HG03095 (cell line): Measurements from ENCODE around the gene INSYN2B.
A peak's percentile ranks its signal among the peaks of the same experiment; 100 is the strongest.

Experiments used
- ATAC-seq: cut with Tn5 transposase; IDR thresholded peaks from one replicate; pipeline ENCODE4 v1.9.1; 2021; ENCODE audit warnings: moderate library complexity; ENCODE audit not compliant: unreplicated experiment

The INSYN2B gene

GRCh38 chr5:169980418-169981053 is at the start of gene INSYN2B:
Gene INSYN2B, minus strand, starts transcription at chr5:169980495. Its CDS starts 96,597 bp downstream, at chr5:169883898.
- ATAC-seq, result peak; percentile 73

DNA sequence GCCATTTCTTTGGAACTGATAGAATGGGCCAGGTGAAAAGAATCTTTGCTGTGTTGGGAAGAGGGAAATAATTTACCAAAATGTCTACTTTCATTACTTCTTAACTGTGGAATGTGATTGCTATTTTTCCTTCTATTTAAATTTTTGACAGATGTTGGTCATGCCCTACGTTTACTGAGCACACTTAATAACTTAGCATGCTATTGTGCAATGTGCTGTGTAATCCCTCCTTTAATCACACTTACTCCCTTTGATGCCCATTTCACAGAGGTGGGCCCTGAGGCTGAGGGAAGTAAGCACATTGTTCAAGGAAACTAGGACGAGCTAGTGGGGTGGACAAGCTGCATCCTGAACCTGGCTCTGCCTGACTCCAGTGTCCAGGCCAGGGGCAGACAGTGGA is 47.8 kb upstream of the INSYN2B start:
- ATAC-seq, result no peak

GRCh38 chr5:170025853-170026252 is 45.6 kb upstream of the INSYN2B start:
- ATAC-seq, result no peak

- no peak for ATAC-seq
These were observed 41.2 kb upstream of the INSYN2B start for GRCh38 chr5:170021506-170021905.

GRCh38 chr5:170020423-170020822 is 40.1 kb upstream of the INSYN2B start:
- ATAC-seq, result no peak

DNA sequence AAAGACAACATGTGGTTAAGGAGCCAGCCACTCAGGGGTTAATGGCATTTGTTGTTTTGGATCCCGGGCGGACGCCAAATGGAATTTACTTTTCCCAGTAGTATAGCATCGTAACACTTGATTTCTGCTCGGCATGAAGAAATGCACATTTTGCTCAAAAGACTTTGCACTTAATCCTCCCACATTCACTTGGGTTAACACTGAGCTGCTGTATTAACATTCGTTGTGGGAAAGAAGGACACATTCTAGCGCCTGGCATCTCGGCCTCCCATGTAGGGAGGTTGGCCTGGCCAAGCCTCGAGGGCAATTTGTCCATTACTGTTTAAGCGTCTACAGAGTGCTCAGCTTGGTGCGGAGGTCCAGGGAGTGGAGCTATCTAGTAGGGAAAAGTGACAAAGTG is 32.3 kb upstream of the INSYN2B start:
- no peak for ATAC-seq

DNA sequence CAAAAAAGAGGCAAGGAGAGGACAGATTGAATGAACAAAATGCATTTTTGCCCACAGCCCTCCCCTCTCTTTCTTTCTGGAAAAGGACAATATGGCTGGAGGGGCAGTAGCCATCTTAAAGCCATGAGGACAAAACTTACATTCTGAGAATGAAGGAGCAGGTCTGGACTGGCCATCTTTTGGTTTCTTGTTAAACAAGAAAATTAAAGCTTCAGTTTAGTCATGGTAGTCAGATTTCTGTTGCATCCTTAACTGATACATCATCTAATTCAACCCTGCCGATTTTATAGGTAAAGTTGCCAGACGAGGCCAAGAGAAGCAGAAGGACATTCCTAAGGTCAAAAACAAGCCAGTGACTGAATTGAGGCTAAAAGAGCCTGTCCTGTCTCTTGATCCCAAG is 31.5 kb upstream of the INSYN2B start:
- ATAC-seq, result no peak

DNA sequence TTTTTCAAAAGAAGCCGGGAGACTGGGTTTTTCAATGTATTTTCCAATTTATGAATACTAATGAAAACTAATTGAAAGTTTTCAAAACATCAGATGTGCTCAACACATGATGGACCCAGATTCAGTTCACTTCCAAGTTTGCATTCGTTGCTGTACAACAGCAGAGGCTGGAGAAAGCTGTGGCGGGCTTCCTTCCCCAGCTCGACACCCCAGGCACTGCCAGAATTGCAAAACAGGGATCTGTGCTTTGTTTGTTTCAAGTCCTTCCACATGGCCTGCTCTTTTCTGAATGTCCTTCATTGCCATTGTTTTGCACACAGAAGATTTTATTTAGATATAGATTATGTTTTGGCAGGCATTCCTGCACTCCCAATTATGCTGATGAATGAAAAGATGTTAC is 30.3 kb upstream of the INSYN2B start:
- ATAC-seq, result no peak

- no peak for ATAC-seq
These were observed 28.1 kb upstream of the INSYN2B start for GRCh38 chr5:170008376-170008775.

DNA sequence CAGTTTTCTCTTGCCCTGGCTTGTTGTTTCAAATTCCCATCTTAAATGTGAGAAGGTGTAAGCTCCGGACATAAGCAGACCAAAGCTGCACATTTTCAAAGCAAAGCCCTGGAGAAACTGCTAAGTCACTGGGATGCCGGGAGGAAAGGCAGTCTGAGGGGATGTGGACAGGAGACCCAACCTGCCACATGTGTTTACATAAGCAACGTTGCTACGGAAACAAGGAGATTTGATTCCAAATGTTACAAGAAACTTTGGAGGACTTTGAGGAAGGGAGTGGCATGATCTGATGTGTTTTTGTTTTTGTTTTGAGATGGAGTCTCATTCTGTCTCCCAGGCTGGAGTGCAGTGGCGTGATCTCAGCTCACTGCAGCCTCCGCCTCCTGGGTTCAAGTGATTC is 25.7 kb upstream of the INSYN2B start:
- ATAC-seq, result no peak

- no peak for ATAC-seq
These were observed 19.9 kb upstream of the INSYN2B start for GRCh38 chr5:170000155-170000554.

- ATAC-seq, result no peak
These were observed 19.3 kb upstream of the INSYN2B start for GRCh38 chr5:169999621-170000020.

GRCh38 chr5:169997798-169998197 is 17.5 kb upstream of the INSYN2B start:
- no peak for ATAC-seq

GRCh38 chr5:169993485-169993790 is 13.1 kb upstream of the INSYN2B start:
- no peak for ATAC-seq

GRCh38 chr5:169992789-169993484 is 12.6 kb upstream of the INSYN2B start:
- ATAC-seq, result no peak

DNA sequence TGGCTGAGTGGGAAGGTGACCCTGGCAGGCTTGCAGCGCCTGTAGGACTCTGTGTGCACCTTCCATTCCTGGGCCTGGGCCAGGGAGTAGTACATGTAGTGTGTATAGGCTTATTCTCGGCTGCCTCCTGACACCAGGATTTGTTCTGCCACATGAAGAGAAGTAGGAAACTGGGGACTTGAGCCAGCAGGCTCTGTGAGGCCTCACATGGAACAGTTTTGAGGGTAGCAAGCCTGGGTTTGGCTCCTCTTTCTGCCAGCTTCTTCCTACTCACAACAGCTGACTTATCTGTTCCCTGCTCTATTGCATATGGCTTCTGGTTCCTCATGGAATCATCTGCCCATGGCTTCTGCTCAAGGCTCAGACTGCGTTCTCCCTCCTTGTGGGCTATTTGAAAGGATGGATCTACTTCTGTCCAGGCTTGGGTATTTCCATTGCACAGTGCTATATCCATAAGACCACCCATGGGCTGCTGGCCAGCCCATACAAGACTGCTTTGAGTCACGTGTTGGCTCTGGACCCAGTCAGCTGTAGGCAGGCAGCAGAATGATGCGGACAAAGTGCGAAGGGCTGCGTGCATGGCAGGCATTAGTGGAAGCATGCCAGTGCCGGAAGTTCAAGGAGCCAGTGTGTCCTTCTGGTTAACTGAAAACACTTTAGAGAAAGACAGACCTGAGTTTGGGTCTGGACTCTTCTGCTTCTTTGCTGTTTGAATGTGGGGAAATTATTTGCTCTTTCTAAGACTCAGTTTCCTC is 11.0 kb upstream of the INSYN2B start:
- ATAC-seq, result no peak

DNA sequence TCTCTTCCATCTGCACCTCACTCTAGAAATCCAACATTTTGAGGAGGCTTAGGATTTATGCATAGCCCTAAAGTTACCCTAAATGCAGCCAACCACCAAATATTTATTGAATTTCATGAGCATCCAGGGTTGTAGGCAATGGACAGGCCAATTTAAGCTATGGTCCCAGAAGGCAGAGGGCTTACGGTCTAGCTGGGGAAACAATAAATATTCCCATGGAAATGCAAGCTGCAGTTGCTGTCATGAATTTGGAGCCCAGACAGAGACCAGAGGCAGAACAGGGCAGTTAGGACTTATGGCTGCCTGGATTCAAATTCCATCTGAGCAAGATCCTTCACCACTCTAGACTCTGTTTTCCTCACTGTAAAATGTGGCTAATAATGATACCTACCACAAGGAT is 9.1 kb upstream of the INSYN2B start:
- no peak for ATAC-seq

DNA sequence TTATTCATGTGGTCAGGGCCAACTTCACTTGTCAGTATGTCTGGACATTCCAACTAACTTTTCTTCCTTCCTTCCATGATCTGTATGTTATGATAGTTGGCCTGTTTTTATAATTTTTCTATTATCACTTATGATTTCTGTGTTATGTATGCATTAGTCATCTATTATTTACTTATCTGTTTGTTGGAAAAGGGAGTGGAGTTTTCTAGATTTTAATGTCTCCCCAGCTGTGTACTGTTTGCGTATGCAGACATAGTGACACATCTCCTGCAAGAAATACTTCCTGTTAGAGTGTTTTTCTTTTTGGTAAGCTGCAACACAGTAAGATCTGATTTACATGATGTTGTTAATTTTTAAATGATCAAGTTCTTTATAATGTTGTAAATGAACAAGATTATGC is 8.7 kb upstream of the INSYN2B start:
- no peak for ATAC-seq

GRCh38 chr5:169988206-169988605 is 7.9 kb upstream of the INSYN2B start:
- no peak for ATAC-seq

DNA sequence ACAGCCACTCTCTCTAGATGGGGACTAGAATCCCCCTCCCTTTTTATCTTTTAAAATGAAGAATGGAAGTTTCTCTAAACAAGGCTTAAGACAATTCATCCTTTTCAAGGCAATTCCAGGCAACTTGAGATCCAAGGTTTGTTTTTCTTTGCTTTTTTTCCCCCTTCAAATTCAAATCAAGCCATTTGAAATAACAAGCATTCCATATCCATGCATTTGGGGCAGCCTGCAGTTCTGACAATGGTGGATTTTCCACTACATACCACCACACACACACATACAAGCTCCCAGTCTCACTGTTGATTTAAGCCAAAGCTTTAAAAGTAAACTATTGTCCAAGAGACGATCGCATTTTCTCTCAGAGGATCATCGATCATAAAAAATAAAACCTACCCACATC is 424 bp downstream of the INSYN2B start:
- ATAC-seq, result no peak

- no peak for ATAC-seq
These were observed 1.6 kb downstream of the INSYN2B start for GRCh38 chr5:169978714-169979113.

DNA sequence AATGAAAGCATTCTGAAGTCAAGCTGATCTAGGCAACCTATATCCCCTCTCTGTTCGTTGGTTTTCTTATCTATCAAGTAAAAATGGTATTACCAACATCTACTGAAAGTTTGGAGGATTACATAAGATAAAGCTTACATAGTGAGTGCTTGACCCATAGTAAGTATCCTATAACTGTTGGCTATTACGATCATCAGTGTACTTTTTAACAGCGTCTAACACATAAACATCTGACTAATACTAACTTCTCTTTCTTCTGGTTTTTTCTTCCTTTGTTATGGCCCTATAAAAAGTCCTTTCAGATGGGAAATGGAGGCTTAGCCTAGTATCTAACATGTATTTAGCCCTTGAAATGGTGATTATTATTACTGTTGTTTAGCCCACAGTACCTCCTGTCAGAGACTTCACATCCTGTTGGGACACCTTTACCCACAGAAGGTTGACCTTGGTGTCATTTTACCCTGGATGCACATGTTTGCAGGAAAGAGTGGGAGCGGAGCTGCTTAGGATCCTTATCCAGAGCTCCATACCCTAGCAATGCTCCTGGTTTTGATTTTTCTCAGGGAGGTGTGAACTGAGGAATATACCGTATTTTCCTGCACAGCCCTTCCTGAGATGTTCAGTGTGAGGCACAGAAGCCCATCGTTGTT is 6.0 kb downstream of the INSYN2B start:
- no peak for ATAC-seq
